GM13976 (cell line): Measurements from ENCODE around the gene PPP1CC.

Experiments used
- DNase-seq: peaks from one replicate; pipeline ENCODE4 v3.0.0; 2012; ENCODE audit warnings: low spot score
- in situ Hi-C: fragments of 300-500 bp; cut with MboI; formaldehyde crosslinking; loops from one replicate; pipeline ENCODE4 v1.12.0; 2022; ENCODE audit warnings: low sequenced_read_pairs, mixed read lengths, inconsistent platforms; ENCODE audit not compliant: unreplicated experiment
- TF ChIP-seq, protein P1 (sequence below): IDR thresholded peaks from 2 replicates; pipeline ENCODE4 v1.5.1; 2012; ENCODE audit warnings: borderline replicate concordance, mild to moderate bottlenecking; ENCODE audit not compliant: insufficient read depth; ENCODE audit errors: extremely low read depth, missing control alignments, control extremely low read depth

Gene PPP1CC

DNA sequence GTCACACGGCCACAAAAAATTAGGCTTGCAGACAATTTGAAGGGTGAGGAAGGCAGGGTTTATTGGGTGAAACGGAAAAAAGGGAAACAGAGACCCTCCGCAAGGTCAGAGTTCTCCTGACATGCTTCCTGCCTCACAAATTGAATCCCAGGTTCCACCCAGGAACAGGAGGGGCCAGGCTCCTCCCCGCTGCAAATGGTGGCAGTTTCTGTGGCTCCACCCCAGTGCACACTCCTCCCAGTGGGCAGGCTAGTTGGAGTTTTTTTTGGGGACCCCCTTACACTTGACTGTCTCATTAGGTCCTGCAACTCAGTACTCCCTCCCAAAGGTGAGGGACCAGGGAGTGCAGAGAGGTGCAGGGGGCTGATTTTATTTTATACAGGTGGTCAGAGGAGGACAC lies 39.4 kb upstream of the PPP1CC start:
- in situ Hi-C loops = no loop called here
- TF ChIP-seq, protein P1, sequence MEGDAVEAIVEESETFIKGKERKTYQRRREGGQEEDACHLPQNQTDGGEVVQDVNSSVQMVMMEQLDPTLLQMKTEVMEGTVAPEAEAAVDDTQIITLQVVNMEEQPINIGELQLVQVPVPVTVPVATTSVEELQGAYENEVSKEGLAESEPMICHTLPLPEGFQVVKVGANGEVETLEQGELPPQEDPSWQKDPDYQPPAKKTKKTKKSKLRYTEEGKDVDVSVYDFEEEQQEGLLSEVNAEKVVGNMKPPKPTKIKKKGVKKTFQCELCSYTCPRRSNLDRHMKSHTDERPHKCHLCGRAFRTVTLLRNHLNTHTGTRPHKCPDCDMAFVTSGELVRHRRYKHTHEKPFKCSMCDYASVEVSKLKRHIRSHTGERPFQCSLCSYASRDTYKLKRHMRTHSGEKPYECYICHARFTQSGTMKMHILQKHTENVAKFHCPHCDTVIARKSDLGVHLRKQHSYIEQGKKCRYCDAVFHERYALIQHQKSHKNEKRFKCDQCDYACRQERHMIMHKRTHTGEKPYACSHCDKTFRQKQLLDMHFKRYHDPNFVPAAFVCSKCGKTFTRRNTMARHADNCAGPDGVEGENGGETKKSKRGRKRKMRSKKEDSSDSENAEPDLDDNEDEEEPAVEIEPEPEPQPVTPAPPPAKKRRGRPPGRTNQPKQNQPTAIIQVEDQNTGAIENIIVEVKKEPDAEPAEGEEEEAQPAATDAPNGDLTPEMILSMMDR = no peak
- DNase-seq = no peak

DNA sequence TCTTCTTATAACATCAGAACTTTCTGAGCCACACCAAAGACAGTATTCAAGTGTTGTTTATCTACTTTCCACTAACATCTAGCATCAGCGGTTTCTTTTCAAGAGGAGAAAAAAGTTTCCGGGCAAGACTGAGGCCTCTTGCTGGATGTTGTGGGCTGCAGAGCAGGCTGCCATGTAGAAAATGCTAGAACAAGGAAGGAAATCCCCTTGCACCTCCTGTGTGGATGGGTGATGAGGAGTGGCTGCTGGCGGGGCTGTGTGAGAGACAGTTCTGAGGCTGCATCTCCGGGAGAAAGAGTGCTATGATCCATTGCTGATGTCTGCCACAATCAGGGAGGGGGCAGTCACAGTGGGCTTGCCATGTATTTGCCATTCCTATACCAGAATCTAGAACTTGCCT lies 37.8 kb upstream of the PPP1CC start:
- in situ Hi-C loops = no loop called here
- TF ChIP-seq, protein P1 = no peak
- DNase-seq = no peak

DNA sequence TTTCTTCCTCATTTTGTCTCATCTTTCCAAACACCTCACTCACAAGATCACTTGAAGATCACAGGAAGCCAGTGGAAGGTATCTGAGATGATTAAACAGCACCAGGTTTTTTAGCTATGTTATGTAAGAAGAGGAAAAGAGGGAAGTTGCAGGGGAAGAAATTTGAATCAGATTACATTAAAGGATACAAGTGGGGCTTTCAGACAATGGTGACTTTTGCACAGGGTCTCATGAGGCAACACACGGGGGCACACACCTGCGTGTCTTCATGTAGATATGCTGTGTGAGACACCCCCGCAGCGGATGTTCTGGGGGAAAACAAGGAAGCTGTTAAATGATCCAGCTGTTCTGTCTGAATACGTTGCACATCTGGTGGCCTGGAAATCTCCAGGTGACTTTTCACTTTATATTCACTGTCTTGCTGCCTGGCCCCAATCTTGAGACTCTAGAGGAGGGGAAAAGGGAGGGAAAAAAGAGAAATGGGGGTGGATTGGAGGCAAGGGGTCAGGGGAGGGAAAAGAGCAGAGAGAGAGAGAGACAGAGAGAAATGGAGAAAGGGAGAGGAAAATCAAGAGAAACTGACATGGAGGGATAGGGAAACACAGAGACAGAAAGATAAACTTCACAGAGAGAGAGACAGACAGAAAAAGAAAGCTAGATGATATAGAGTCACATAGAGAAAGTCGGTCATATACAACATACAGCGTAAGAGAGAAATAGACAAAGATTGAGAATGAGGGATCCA lies 36.3 kb upstream of the PPP1CC start:
- in situ Hi-C loops = no loop called here
- TF ChIP-seq, protein P1 = no peak
- DNase-seq = no peak

DNA sequence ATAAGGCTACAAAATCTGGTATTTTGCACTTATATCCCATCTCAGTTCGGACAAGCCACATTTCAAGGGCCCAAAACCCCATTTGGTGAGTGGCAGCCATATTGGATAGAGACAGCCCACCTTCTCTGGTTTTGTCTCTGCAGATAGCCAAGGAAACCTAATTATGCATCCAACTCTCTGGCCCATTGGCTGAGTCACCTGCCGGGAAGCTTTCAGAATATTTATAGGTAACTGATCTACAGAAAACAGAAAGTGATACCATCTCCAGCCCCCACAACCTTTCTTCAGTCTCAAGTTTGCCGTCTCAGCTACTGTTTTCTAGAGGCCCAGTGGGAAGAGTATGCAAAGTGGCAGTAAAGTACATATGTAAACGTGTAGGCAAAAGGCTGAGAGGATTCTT lies 33.7 kb upstream of the PPP1CC start:
- TF ChIP-seq, protein P1 = no peak
- DNase-seq = peak; percentile 75
- in situ Hi-C loops = no loop called here

DNA sequence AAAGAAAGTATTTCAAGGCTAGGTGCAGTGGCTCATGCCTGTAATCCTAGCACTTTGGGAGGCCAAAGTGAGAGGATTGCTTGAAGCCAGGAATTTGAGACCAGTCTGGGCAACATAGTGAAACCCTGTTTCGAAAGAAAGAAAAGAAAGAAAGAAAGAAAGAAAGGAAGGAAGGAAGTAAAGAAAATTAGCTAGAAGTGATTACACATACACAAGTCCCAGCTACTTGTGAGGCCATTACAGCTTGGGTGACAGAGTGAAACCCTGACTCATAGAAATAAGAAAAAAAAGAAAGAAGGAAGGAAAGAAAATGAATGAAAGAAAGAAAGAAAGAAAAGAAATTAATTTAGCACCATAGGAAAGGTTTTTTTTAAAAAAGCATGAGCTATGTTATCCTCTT lies 33.3 kb upstream of the PPP1CC start:
- TF ChIP-seq, protein P1 = no peak
- no peak for DNase-seq
- in situ Hi-C loops = no loop called here

DNA sequence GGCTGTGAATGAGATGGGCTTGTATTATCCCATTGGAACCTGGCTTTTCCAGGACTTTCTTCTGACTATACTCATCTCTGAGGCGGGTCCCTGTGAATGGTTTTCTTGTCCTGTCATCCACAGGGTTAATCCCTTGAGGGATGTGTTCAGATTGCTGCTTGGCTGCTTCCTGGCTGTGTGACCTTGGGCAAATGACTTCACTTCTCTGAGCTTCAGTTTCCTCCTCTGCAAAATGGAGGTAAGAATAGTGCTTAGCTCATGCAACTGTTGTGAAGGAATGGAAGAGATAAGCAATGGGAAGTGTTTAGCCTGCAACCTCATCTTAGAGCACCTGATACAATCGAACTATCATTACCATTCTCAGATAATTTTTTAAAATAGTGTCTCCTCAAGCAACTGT lies 32.1 kb upstream of the PPP1CC start:
- in situ Hi-C loops = no loop called here
- TF ChIP-seq, protein P1 = no peak
- no peak for DNase-seq
